HCT116 (cell line): ENCODE measurements around the gene CNTFR. TPM values are rescaled to one million over a fixed set of nuclear protein-coding genes. Genes with fewer than 3 reads are reported as not detected.

Experiments
- ATAC-seq: fragments of 200-7000 bp; cut with Tn5 transposase; 2 replicates; pipeline ENCODE4 v1.9.1; 2020; ENCODE audit warnings: mild to moderate bottlenecking, moderate library complexity
- BruUV-seq: library from RNA; stranded (reverse); fragments of 400-500 nt; replicated peaks from 2 replicates; lab custom pipeline; 2021; lab: Mats Ljungman, UMichigan
- CTCF ChIA-PET: fragments of 300-600 bp; sonication (Branson Sonifier 250); formaldehyde crosslinking; loops from one replicate; lab custom pipeline; 2021; ENCODE audit warnings: antibody characterized with exemption; lab: Charles Lee
- POLR2A ChIA-PET: fragments of 300-600, 350-600 bp; sonication (Branson Sonifier 250); formaldehyde crosslinking; loops from one replicate; lab custom pipeline; 2021; ENCODE audit warnings: antibody characterized with exemption; lab: Charles Lee
- RAD21 ChIA-PET, 2 experiments: fragments of 300-600 bp; sonication (Branson Sonifier 250); formaldehyde crosslinking; loops; one replicate each; lab custom pipeline; 2023; ENCODE audit warnings: low total read pairs in 2 of 2; ENCODE audit not compliant: uncharacterized antibody in 2 of 2, unreplicated experiment in 2 of 2, low non-redundant PET in 1 of 2; lab: Charles Lee
- DNase-seq: peaks from one replicate; pipeline ENCODE4 v3.0.0-alpha.2; 2010; ENCODE audit warnings: low read depth, low spot score
- H2AFZ ChIP-seq: fragments of 200-600 bp; shearing (Covaris generic), sonication (generic); 2 replicates; pipeline ENCODE4 v1.6.1; 2017; ENCODE audit warnings: low read depth, mixed run types, mixed read lengths, antibody characterized with exemption, low read length; ENCODE audit not compliant: poor library complexity, severe bottlenecking
- H3K27ac ChIP-seq: 2 replicates; pipeline ENCODE4 v1.5.1; 2012; ENCODE audit warnings: low read depth, low read length
- H3K27me3 ChIP-seq: fragments of 200-600 bp; sonication (generic); 2 replicates; pipeline ENCODE4 v1.6.1; 2016; ENCODE audit warnings: mixed run types, low read length, mixed read lengths; ENCODE audit not compliant: insufficient read depth
- H3K36me3 ChIP-seq, 2 experiments: fragments of 200-500 bp in 1 of 2; fragments of 200-600 bp in 1 of 2; sonication (Bioruptor generic) in 1 of 2; sonication (generic) in 1 of 2; 2 replicates each; pipeline versions ENCODE4 v1.5.1 to v1.6.1; 2014 to 2016; ENCODE audit warnings: low read length in 2 of 2, inconsistent platforms in 1 of 2, mixed read lengths in 1 of 2, mixed run types in 1 of 2; ENCODE audit not compliant: insufficient read depth in 2 of 2, control insufficient read depth in 1 of 2
- H3K4me1 ChIP-seq, 2 experiments: fragments of 200-600 bp in 1 of 2; sonication (generic) in 1 of 2; 2 replicates each; pipeline versions ENCODE4 v1.5.1 to v1.6.1; 2012 to 2017; ENCODE audit warnings: low read length in 2 of 2, inconsistent platforms in 1 of 2, mild to moderate bottlenecking in 1 of 2, mixed read lengths in 1 of 2, mixed run types in 1 of 2, moderate library complexity in 1 of 2; ENCODE audit not compliant: insufficient read depth in 2 of 2, control insufficient read depth in 1 of 2
- H3K4me2 ChIP-seq: fragments of 200-600 bp; sonication (generic); 2 replicates; pipeline ENCODE4 v1.6.1; 2017; ENCODE audit warnings: mixed run types, low read length, mixed read lengths
- H3K4me3 ChIP-seq, 2 experiments: fragments of 200-600 bp in 1 of 2; sonication (generic) in 1 of 2; replicated peaks in 1 of 2; 2 replicates each; pipeline ENCODE4 v1.5.1; 2011 to 2016; ENCODE audit warnings: low read length in 2 of 2, control low read depth in 1 of 2, low read depth in 1 of 2, mild to moderate bottlenecking in 1 of 2, mixed read lengths in 1 of 2, mixed run types in 1 of 2
- H3K79me2 ChIP-seq: fragments of 200-600 bp; sonication (generic); 2 replicates; pipeline ENCODE4 v1.6.1; 2017; ENCODE audit warnings: mild to moderate bottlenecking, mixed run types, low read length, moderate library complexity, mixed read lengths; ENCODE audit not compliant: insufficient read depth
- H3K9ac ChIP-seq: fragments of 200-600 bp; sonication (generic); 2 replicates; pipeline ENCODE4 v1.6.1; 2016; ENCODE audit warnings: low read length, mixed read lengths
- H3K9me2 ChIP-seq: fragments of 200-600 bp; sonication (generic), shearing (Covaris generic); 2 replicates; pipeline ENCODE4 v1.6.1; 2017; ENCODE audit warnings: mixed run types, mild to moderate bottlenecking, moderate library complexity; ENCODE audit not compliant: insufficient read depth
- H3K9me3 ChIP-seq, 2 experiments: fragments of 200-500 bp in 1 of 2; fragments of 200-600 bp in 1 of 2; sonication (Bioruptor generic) in 1 of 2; sonication (generic) in 1 of 2; 2 replicates each; pipeline ENCODE4 v1.6.1; 2014 to 2017; ENCODE audit warnings: low read length in 2 of 2, mixed read lengths in 2 of 2, inconsistent platforms in 1 of 2, low read depth in 1 of 2, mild to moderate bottlenecking in 1 of 2, mixed run types in 1 of 2, moderate library complexity in 1 of 2; ENCODE audit not compliant: control insufficient read depth in 1 of 2, insufficient read depth in 1 of 2
- H4K20me1 ChIP-seq: fragments of 200-600 bp; sonication (generic), shearing (Covaris generic); 2 replicates; pipeline ENCODE4 v1.6.1; 2017; ENCODE audit warnings: mixed run types, mild to moderate bottlenecking, moderate library complexity; ENCODE audit not compliant: insufficient read depth
- CBX3 ChIP-seq: IDR thresholded peaks from 2 replicates; pipeline ENCODE4 v1.6.1; 2012; ENCODE audit warnings: low read depth
- EGR1 ChIP-seq: IDR thresholded peaks from 2 replicates; pipeline ENCODE4 v1.6.1; 2012; ENCODE audit warnings: low read depth
- ELF1 ChIP-seq: IDR thresholded peaks from 2 replicates; pipeline ENCODE4 v1.6.1; 2012; ENCODE audit warnings: low read depth, borderline replicate concordance
- EZH2 ChIP-seq: fragments of 200-600 bp; sonication (generic); IDR thresholded peaks from 2 replicates; pipeline ENCODE4 v1.6.1; 2017; ENCODE audit warnings: antibody characterized with exemption, mixed run types
- EZH2phosphoT487 ChIP-seq: fragments of 200-600 bp; IDR thresholded peaks from 2 replicates; pipeline ENCODE4 v1.6.1; 2018; ENCODE audit warnings: antibody characterized with exemption, borderline replicate concordance
- FOSL1 ChIP-seq: IDR thresholded peaks from 2 replicates; pipeline ENCODE4 v1.6.1; 2012; ENCODE audit warnings: low read depth
- JUND ChIP-seq: IDR thresholded peaks from 2 replicates; pipeline ENCODE4 v1.6.1; 2012
- POLR2AphosphoS5 ChIP-seq: IDR thresholded peaks from 2 replicates; pipeline ENCODE4 v1.6.1; 2011; ENCODE audit warnings: mild to moderate bottlenecking, low read depth, low read length, moderate library complexity
- SRF ChIP-seq: IDR thresholded peaks from 2 replicates; pipeline ENCODE4 v1.6.1; 2012; ENCODE audit warnings: low read depth
- YY1 ChIP-seq: IDR thresholded peaks from 2 replicates; pipeline ENCODE4 v1.6.1; 2011; ENCODE audit warnings: low read length, low read depth, moderate library complexity, mild to moderate bottlenecking; ENCODE audit not compliant: insufficient replicate concordance; ENCODE audit errors: extremely low read depth
- ZNF274 ChIP-seq: fragments of 200-500 bp; sonication (Bioruptor generic); IDR thresholded peaks from 2 replicates; pipeline ENCODE4 v1.6.1; 2014; ENCODE audit warnings: mild to moderate bottlenecking, low read depth, low read length, inconsistent platforms
- intact Hi-C: fragments of 100-400 bp; cut with micrococcal nuclease; formaldehyde crosslinking; loops from 2 replicates; pipeline ENCODE4 v1.10.0; 2022
- total RNA-seq: library from RNA; stranded (reverse); gene quantifications from one replicate; pipeline ENCODE4 v1.2.1, GENCODE V29; 2021; ENCODE audit not compliant: unreplicated experiment
- TF ChIP-seq, protein P1 (sequence below), 3 experiments: fragments of 200-600 bp in 1 of 3; sonication (generic) in 1 of 3; IDR thresholded peaks in 2 of 3; conservative IDR thresholded peaks in 1 of 3; 2 replicates each; pipeline ENCODE4 v1.5.1; 2012 to 2017; ENCODE audit warnings: low read depth in 2 of 3, low read length in 2 of 3, antibody characterized with exemption in 1 of 3, borderline replicate concordance in 1 of 3, control low read depth in 1 of 3, mild to moderate bottlenecking in 1 of 3, mixed read lengths in 1 of 3, mixed run types in 1 of 3, moderate library complexity in 1 of 3; ENCODE audit not compliant: insufficient read depth in 1 of 3
- TF ChIP-seq, protein P2 (sequence below): IDR thresholded peaks from 2 replicates; pipeline ENCODE4 v1.6.1; 2012
- TF ChIP-seq, protein P3 (sequence below): IDR thresholded peaks from 2 replicates; pipeline ENCODE4 v1.6.1; 2012

CNTFR gene
- total RNA-seq, 1 experiment from 2014 or later: not detected

DNA sequence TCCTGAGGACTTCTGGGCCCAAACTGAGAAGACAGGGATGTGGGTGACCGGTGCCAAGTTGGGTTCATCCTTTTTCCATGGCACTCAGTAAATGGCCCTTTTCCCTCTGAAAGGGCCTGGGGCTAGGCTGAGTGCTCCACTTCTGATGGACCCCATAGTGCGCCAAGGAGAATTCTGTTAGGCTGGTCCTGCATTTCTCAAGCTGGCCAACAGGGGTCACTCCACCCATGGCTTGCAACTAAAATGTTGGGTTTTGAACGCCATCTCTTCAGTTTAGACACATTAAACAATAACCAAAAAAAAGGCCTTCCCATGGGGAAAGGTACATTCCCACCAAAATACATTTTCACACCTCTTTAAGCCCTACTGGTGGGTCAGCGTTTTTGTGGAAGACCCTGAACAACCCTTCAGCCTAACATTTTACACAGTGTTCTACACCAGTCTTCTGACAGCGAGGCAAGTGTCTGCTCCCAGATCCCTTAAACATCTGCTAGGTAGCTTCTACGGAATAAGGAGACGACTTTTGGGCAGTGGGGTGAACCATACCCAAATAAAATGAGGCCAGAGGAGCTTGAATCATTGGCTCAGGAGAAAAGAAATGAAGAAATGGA is 27.3 kb downstream of the CNTFR start:
- peak; percentile 38; the same call in 1 of the 2 replicates for ATAC-seq
- ChIA-PET CTCF (interaction anchor here (1.2 kb wide), 1 partner anchor 29 kb away, joined by 4 read pairs; no protein-coding TSS in a partner anchor), POLR2A (no interaction called here), RAD21 (no interaction called here)
- Histone ChIP-seq H4K20me1 (no peaks in the 10 kb centered on the region), H2AFZ (no peak overlapping the region), H3K36me3 (no peaks in the 10 kb centered on the region), H3K4me2 (no peak overlapping the region), H3K27me3 (no peaks in the 10 kb centered on the region), H3K4me1 (no peaks in the 10 kb centered on the region), H3K9me3 (no peaks in the 10 kb centered on the region), H3K27ac (no peak overlapping the region), H3K9ac (no peak overlapping the region), H3K79me2 (no peaks in the 10 kb centered on the region), H3K9me2 (no peaks in the 10 kb centered on the region), H3K4me3 (no peak overlapping the region)
- TF ChIP-seq, protein P1, sequence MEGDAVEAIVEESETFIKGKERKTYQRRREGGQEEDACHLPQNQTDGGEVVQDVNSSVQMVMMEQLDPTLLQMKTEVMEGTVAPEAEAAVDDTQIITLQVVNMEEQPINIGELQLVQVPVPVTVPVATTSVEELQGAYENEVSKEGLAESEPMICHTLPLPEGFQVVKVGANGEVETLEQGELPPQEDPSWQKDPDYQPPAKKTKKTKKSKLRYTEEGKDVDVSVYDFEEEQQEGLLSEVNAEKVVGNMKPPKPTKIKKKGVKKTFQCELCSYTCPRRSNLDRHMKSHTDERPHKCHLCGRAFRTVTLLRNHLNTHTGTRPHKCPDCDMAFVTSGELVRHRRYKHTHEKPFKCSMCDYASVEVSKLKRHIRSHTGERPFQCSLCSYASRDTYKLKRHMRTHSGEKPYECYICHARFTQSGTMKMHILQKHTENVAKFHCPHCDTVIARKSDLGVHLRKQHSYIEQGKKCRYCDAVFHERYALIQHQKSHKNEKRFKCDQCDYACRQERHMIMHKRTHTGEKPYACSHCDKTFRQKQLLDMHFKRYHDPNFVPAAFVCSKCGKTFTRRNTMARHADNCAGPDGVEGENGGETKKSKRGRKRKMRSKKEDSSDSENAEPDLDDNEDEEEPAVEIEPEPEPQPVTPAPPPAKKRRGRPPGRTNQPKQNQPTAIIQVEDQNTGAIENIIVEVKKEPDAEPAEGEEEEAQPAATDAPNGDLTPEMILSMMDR (IDR thresholded peaks at IDR 0.05 in 2 of 3, conservative IDR thresholded peaks at IDR 0.05 in 1 of 3; ENCODE audit: borderline replicate concordance in 1 of 3, insufficient read depth in 1 of 3, low read depth in 2 of 3, low read length in 2 of 3): peak in 2 of 3 experiments; percentile 86 to 90; a peak in 4 of 6 replicates
- no peak for TF ChIP-seq YY1
- no peak for DNase-seq
- BruUV-seq: no TSS peak
- intact Hi-C loops: no loop called here

DNA sequence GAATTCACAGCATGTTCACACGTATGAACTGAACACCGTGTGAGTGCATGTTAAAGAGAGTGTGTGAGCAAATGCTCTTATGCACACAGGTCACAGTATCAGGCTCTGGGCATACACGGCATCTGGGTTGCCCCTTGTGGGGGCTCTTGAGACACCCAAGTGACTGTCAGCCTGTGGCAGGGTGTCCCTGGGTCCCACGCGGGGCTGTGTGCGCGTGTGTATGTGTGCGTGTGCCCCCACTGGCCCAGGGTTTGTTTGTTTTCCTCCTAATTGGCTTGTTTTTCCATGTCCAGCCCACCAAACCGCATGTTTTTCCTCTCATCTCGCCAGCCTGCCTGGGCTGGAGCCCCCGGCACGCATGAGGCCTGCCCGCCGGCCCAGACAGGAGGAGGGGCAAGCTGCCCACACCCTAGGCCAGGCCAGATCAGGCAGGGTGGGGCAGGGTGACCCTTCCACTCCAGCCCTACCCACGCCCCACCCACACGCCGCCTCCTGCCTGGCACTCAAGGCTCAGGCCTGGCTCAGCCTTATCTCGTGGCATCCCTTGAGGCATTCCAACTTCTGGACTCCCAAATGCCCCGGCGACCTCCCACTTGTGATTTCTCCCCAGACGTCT is 28.8 kb downstream of the CNTFR start:
- Histone ChIP-seq H4K20me1 (no peaks in the 10 kb centered on the region), H3K27me3 (no peaks in the 10 kb centered on the region), H2AFZ (no peak overlapping the region), H3K36me3 (no peaks in the 10 kb centered on the region), H3K9me3 (no peaks in the 10 kb centered on the region), H3K9me2 (no peaks in the 10 kb centered on the region), H3K4me2 (no peak overlapping the region), H3K9ac (no peak overlapping the region), H3K27ac (no peak overlapping the region), H3K79me2 (no peaks in the 10 kb centered on the region), H3K4me3 (no peak overlapping the region), H3K4me1 (no peaks in the 10 kb centered on the region)
- POLR2A ChIA-PET: no interaction called here
- intact Hi-C loops: no loop called here
- CTCF ChIA-PET: no interaction called here
- RAD21 ChIA-PET: no interaction called here
- ATAC-seq (no peak), DNase-seq (no peak)
- no TSS peak for BruUV-seq
- TF ChIP-seq ELF1 (no peak), EZH2phosphoT487 (no peak), FOSL1 (no peak), CBX3 (no peak), EGR1 (no peak), EZH2 (no peak), ZNF274 (no peak), SRF (no peak), POLR2AphosphoS5 (no peak), JUND (no peak)
- TF ChIP-seq, protein P2, sequence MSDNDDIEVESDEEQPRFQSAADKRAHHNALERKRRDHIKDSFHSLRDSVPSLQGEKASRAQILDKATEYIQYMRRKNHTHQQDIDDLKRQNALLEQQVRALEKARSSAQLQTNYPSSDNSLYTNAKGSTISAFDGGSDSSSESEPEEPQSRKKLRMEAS: no peak
- TF ChIP-seq, protein P3, sequence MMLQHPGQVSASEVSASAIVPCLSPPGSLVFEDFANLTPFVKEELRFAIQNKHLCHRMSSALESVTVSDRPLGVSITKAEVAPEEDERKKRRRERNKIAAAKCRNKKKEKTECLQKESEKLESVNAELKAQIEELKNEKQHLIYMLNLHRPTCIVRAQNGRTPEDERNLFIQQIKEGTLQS: no peak
